GM18873 (cell line): Measurements from ENCODE around the gene MYO10.

Experiments
- ATAC-seq: cut with Tn5 transposase; IDR thresholded peaks from one replicate; pipeline ENCODE4 v1.9.1; 2021; ENCODE audit warnings: mild to moderate bottlenecking, moderate library complexity, moderate number of reproducible peaks; ENCODE audit not compliant: unreplicated experiment, low FRiP score

Gene MYO10

GRCh38 chr5:16918891-16919671 lies 17.0 kb downstream of the MYO10 start:
- no peak for ATAC-seq

- ATAC-seq, result no peak
Measured at GRCh38 chr5:16918156-16918555, 17.9 kb downstream of the MYO10 start.

- no peak for ATAC-seq
Measured at GRCh38 chr5:16916262-16916878, 19.7 kb downstream of the MYO10 start.

GRCh38 chr5:16914584-16914983 lies 21.5 kb downstream of the MYO10 start:
- no peak for ATAC-seq

- no peak for ATAC-seq
Measured at GRCh38 chr5:16914108-16914435, 22.0 kb downstream of the MYO10 start.

GRCh38 chr5:16913187-16914107 lies 22.6 kb downstream of the MYO10 start:
- ATAC-seq, result no peak

- no peak for ATAC-seq
Measured at GRCh38 chr5:16912080-16912479, 24.0 kb downstream of the MYO10 start.

GRCh38 chr5:16909464-16909863 lies 26.6 kb downstream of the MYO10 start:
- ATAC-seq, result no peak

- no peak for ATAC-seq
Measured at GRCh38 chr5:16907270-16907669, 28.8 kb downstream of the MYO10 start.

- no peak for ATAC-seq
Measured at GRCh38 chr5:16906255-16906654, 29.8 kb downstream of the MYO10 start.

- ATAC-seq, result no peak
Measured at GRCh38 chr5:16903480-16904300, 32.4 kb downstream of the MYO10 start.

GRCh38 chr5:16902846-16903245 lies 33.2 kb downstream of the MYO10 start:
- ATAC-seq, result no peak

GRCh38 chr5:16901021-16901644 lies 35.0 kb downstream of the MYO10 start:
- ATAC-seq, result no peak

- ATAC-seq, result no peak
Measured at GRCh38 chr5:16899171-16899570, 36.9 kb downstream of the MYO10 start.

- no peak for ATAC-seq
Measured at GRCh38 chr5:16897800-16898199, 38.3 kb downstream of the MYO10 start.

- ATAC-seq, result no peak
Measured at GRCh38 chr5:16897284-16897704, 38.8 kb downstream of the MYO10 start.

GRCh38 chr5:16896767-16897166 lies 39.3 kb downstream of the MYO10 start:
- no peak for ATAC-seq

GRCh38 chr5:16894236-16895057 lies 41.6 kb downstream of the MYO10 start:
- ATAC-seq, result no peak

- ATAC-seq, result no peak
Measured at GRCh38 chr5:16891033-16891432, 45.1 kb downstream of the MYO10 start.
